HCT116 (cell line): ENCODE results near the gene LYRM7. TPM values are rescaled to one million over a fixed set of nuclear protein-coding genes. Genes with fewer than 3 reads are reported as not detected.

Experiments used
- ATAC-seq: fragments of 200-7000 bp; cut with Tn5 transposase; 2 replicates; pipeline ENCODE4 v1.9.1; 2020; ENCODE audit warnings: mild to moderate bottlenecking, moderate library complexity
- BruUV-seq: library from RNA; stranded (reverse); fragments of 400-500 nt; replicated peaks from 2 replicates; lab custom pipeline; 2021; lab: Mats Ljungman, UMichigan
- CTCF ChIA-PET: fragments of 300-600 bp; sonication (Branson Sonifier 250); formaldehyde crosslinking; loops from one replicate; lab custom pipeline; 2021; ENCODE audit warnings: antibody characterized with exemption; lab: Charles Lee
- POLR2A ChIA-PET: fragments of 300-600, 350-600 bp; sonication (Branson Sonifier 250); formaldehyde crosslinking; loops from one replicate; lab custom pipeline; 2021; ENCODE audit warnings: antibody characterized with exemption; lab: Charles Lee
- RAD21 ChIA-PET, 2 experiments: fragments of 300-600 bp; sonication (Branson Sonifier 250); formaldehyde crosslinking; loops; one replicate each; lab custom pipeline; 2023; ENCODE audit warnings: low total read pairs in 2 of 2; ENCODE audit not compliant: uncharacterized antibody in 2 of 2, unreplicated experiment in 2 of 2, low non-redundant PET in 1 of 2; lab: Charles Lee
- DNase-seq: peaks from one replicate; pipeline ENCODE4 v3.0.0-alpha.2; 2010; ENCODE audit warnings: low read depth, low spot score
- H2AFZ ChIP-seq: fragments of 200-600 bp; shearing (Covaris generic), sonication (generic); 2 replicates; pipeline ENCODE4 v1.6.1; 2017; ENCODE audit warnings: low read depth, mixed run types, mixed read lengths, antibody characterized with exemption, low read length; ENCODE audit not compliant: poor library complexity, severe bottlenecking
- H3K27ac ChIP-seq: 2 replicates; pipeline ENCODE4 v1.5.1; 2012; ENCODE audit warnings: low read depth, low read length
- H3K27me3 ChIP-seq: fragments of 200-600 bp; sonication (generic); 2 replicates; pipeline ENCODE4 v1.6.1; 2016; ENCODE audit warnings: mixed run types, low read length, mixed read lengths; ENCODE audit not compliant: insufficient read depth
- H3K36me3 ChIP-seq, 2 experiments: fragments of 200-500 bp in 1 of 2; fragments of 200-600 bp in 1 of 2; sonication (Bioruptor generic) in 1 of 2; sonication (generic) in 1 of 2; 2 replicates each; pipeline versions ENCODE4 v1.5.1 to v1.6.1; 2014 to 2016; ENCODE audit warnings: low read length in 2 of 2, inconsistent platforms in 1 of 2, mixed read lengths in 1 of 2, mixed run types in 1 of 2; ENCODE audit not compliant: insufficient read depth in 2 of 2, control insufficient read depth in 1 of 2
- H3K4me1 ChIP-seq, 2 experiments: fragments of 200-600 bp in 1 of 2; sonication (generic) in 1 of 2; 2 replicates each; pipeline versions ENCODE4 v1.5.1 to v1.6.1; 2012 to 2017; ENCODE audit warnings: low read length in 2 of 2, inconsistent platforms in 1 of 2, mild to moderate bottlenecking in 1 of 2, mixed read lengths in 1 of 2, mixed run types in 1 of 2, moderate library complexity in 1 of 2; ENCODE audit not compliant: insufficient read depth in 2 of 2, control insufficient read depth in 1 of 2
- H3K4me2 ChIP-seq: fragments of 200-600 bp; sonication (generic); 2 replicates; pipeline ENCODE4 v1.6.1; 2017; ENCODE audit warnings: mixed run types, low read length, mixed read lengths
- H3K4me3 ChIP-seq, 2 experiments: fragments of 200-600 bp in 1 of 2; sonication (generic) in 1 of 2; replicated peaks in 1 of 2; 2 replicates each; pipeline ENCODE4 v1.5.1; 2011 to 2016; ENCODE audit warnings: low read length in 2 of 2, control low read depth in 1 of 2, low read depth in 1 of 2, mild to moderate bottlenecking in 1 of 2, mixed read lengths in 1 of 2, mixed run types in 1 of 2
- H3K79me2 ChIP-seq: fragments of 200-600 bp; sonication (generic); 2 replicates; pipeline ENCODE4 v1.6.1; 2017; ENCODE audit warnings: mild to moderate bottlenecking, mixed run types, low read length, moderate library complexity, mixed read lengths; ENCODE audit not compliant: insufficient read depth
- H3K9ac ChIP-seq: fragments of 200-600 bp; sonication (generic); 2 replicates; pipeline ENCODE4 v1.6.1; 2016; ENCODE audit warnings: low read length, mixed read lengths
- H3K9me2 ChIP-seq: fragments of 200-600 bp; sonication (generic), shearing (Covaris generic); 2 replicates; pipeline ENCODE4 v1.6.1; 2017; ENCODE audit warnings: mixed run types, mild to moderate bottlenecking, moderate library complexity; ENCODE audit not compliant: insufficient read depth
- H3K9me3 ChIP-seq, 2 experiments: fragments of 200-500 bp in 1 of 2; fragments of 200-600 bp in 1 of 2; sonication (Bioruptor generic) in 1 of 2; sonication (generic) in 1 of 2; 2 replicates each; pipeline ENCODE4 v1.6.1; 2014 to 2017; ENCODE audit warnings: low read length in 2 of 2, mixed read lengths in 2 of 2, inconsistent platforms in 1 of 2, low read depth in 1 of 2, mild to moderate bottlenecking in 1 of 2, mixed run types in 1 of 2, moderate library complexity in 1 of 2; ENCODE audit not compliant: control insufficient read depth in 1 of 2, insufficient read depth in 1 of 2
- H4K20me1 ChIP-seq: fragments of 200-600 bp; sonication (generic), shearing (Covaris generic); 2 replicates; pipeline ENCODE4 v1.6.1; 2017; ENCODE audit warnings: mixed run types, mild to moderate bottlenecking, moderate library complexity; ENCODE audit not compliant: insufficient read depth
- ATF3 ChIP-seq: IDR thresholded peaks from 2 replicates; pipeline ENCODE4 v1.6.1; 2012
- CBX3 ChIP-seq: IDR thresholded peaks from 2 replicates; pipeline ENCODE4 v1.6.1; 2012; ENCODE audit warnings: low read depth
- CEBPB ChIP-seq: IDR thresholded peaks from 2 replicates; pipeline ENCODE4 v1.6.1; 2012; ENCODE audit warnings: low read depth
- CTCF ChIP-seq, 3 experiments: fragments of 200-600 bp in 1 of 3; sonication (generic) in 1 of 3; IDR thresholded peaks in 2 of 3; conservative IDR thresholded peaks in 1 of 3; 2 replicates each; pipeline ENCODE4 v1.5.1; 2012 to 2017; ENCODE audit warnings: low read depth in 2 of 3, low read length in 2 of 3, antibody characterized with exemption in 1 of 3, borderline replicate concordance in 1 of 3, control low read depth in 1 of 3, mild to moderate bottlenecking in 1 of 3, mixed read lengths in 1 of 3, mixed run types in 1 of 3, moderate library complexity in 1 of 3; ENCODE audit not compliant: insufficient read depth in 1 of 3
- EGR1 ChIP-seq: IDR thresholded peaks from 2 replicates; pipeline ENCODE4 v1.6.1; 2012; ENCODE audit warnings: low read depth
- ELF1 ChIP-seq: IDR thresholded peaks from 2 replicates; pipeline ENCODE4 v1.6.1; 2012; ENCODE audit warnings: low read depth, borderline replicate concordance
- EZH2phosphoT487 ChIP-seq: fragments of 200-600 bp; IDR thresholded peaks from 2 replicates; pipeline ENCODE4 v1.6.1; 2018; ENCODE audit warnings: antibody characterized with exemption, borderline replicate concordance
- POLR2A ChIP-seq: IDR thresholded peaks from 2 replicates; pipeline ENCODE4 v1.7.0; 2011; ENCODE audit warnings: borderline replicate concordance; ENCODE audit not compliant: insufficient read depth, insufficient read length; ENCODE audit errors: extremely low read depth
- POLR2AphosphoS5 ChIP-seq: IDR thresholded peaks from 2 replicates; pipeline ENCODE4 v1.6.1; 2011; ENCODE audit warnings: mild to moderate bottlenecking, low read depth, low read length, moderate library complexity
- RAD21 ChIP-seq: IDR thresholded peaks from 2 replicates; pipeline ENCODE4 v1.6.1; 2012; ENCODE audit warnings: low read depth, mild to moderate bottlenecking
- REST ChIP-seq: IDR thresholded peaks from 2 replicates; pipeline ENCODE4 v1.6.1; 2012; ENCODE audit warnings: low read depth
- SIN3A ChIP-seq: IDR thresholded peaks from 2 replicates; pipeline ENCODE4 v1.6.1; 2012; ENCODE audit warnings: low read depth
- SP1 ChIP-seq: IDR thresholded peaks from 2 replicates; pipeline ENCODE4 v1.6.1; 2012; ENCODE audit warnings: low read depth
- SRF ChIP-seq: IDR thresholded peaks from 2 replicates; pipeline ENCODE4 v1.6.1; 2012; ENCODE audit warnings: low read depth
- YY1 ChIP-seq: IDR thresholded peaks from 2 replicates; pipeline ENCODE4 v1.6.1; 2011; ENCODE audit warnings: low read length, low read depth, moderate library complexity, mild to moderate bottlenecking; ENCODE audit not compliant: insufficient replicate concordance; ENCODE audit errors: extremely low read depth
- ZBTB33 ChIP-seq: IDR thresholded peaks from 2 replicates; pipeline ENCODE4 v1.6.1; 2011; ENCODE audit warnings: mild to moderate bottlenecking, low read length, moderate library complexity; ENCODE audit not compliant: insufficient replicate concordance; ENCODE audit errors: extremely low read depth
- ZNF274 ChIP-seq: fragments of 200-500 bp; sonication (Bioruptor generic); IDR thresholded peaks from 2 replicates; pipeline ENCODE4 v1.6.1; 2014; ENCODE audit warnings: mild to moderate bottlenecking, low read depth, low read length, inconsistent platforms
- intact Hi-C: fragments of 100-400 bp; cut with micrococcal nuclease; formaldehyde crosslinking; loops from 2 replicates; pipeline ENCODE4 v1.10.0; 2022
- total RNA-seq: library from RNA; stranded (reverse); gene quantifications from one replicate; pipeline ENCODE4 v1.2.1, GENCODE V29; 2021; ENCODE audit not compliant: unreplicated experiment

The LYRM7 gene
- total RNA-seq, 1 experiment from 2014 or later: 14.4 TPM

GRCh38 chr5:131229623-131230022, 58.9 kb downstream of the LYRM7 start:
- no peak for DNase-seq
- Histone ChIP-seq H3K27ac (no peak overlapping the region), H3K4me3 (no peak overlapping the region), H3K79me2 (no peaks in the 10 kb centered on the region), H3K4me1 (no peaks in the 10 kb centered on the region), H3K9me2 (no peaks in the 10 kb centered on the region), H3K27me3 (no peaks in the 10 kb centered on the region), H2AFZ (no peak overlapping the region), H3K4me2 (no peak overlapping the region), H3K9me3 (no peaks in the 10 kb centered on the region), H3K9ac (no peak overlapping the region), H4K20me1 (no peaks in the 10 kb centered on the region), H3K36me3 (no peaks in the 10 kb centered on the region)
- TF ChIP-seq CEBPB (no peak), RAD21 (no peak), POLR2AphosphoS5 (no peak), EGR1 (no peak), ZNF274 (no peak), CTCF (IDR thresholded peaks at IDR 0.05 in 2 of 3, conservative IDR thresholded peaks at IDR 0.05 in 1 of 3; ENCODE audit: borderline replicate concordance in 1 of 3, insufficient read depth in 1 of 3, low read depth in 2 of 3, low read length in 2 of 3) (no peak), SRF (no peak), YY1 (no peak), ATF3 (no peak), SP1 (no peak), EZH2phosphoT487 (no peak), POLR2A (no peak), ZBTB33 (no peak), CBX3 (no peak), REST (no peak), ELF1 (no peak), SIN3A (no peak)
- BruUV-seq: no TSS peak
- intact Hi-C loops: no loop called here
- POLR2A ChIA-PET: no interaction called here
- RAD21 ChIA-PET: no interaction called here
- no peak for ATAC-seq
- CTCF ChIA-PET: no interaction called here
